EH (cell line): Measurements from ENCODE around the gene POR.

Experiments
- DNase-seq: peaks from one replicate; pipeline ENCODE4 v3.0.0-alpha.2; 2015; ENCODE audit warnings: low read depth

POR gene

GRCh38 chr7:75916685-75917634 lies 2.0 kb downstream of the POR start:
- DNase-seq, result no peak

GRCh38 chr7:75920431-75921161 lies 5.6 kb downstream of the POR start:
- DNase-seq, result peak; percentile 35

GRCh38 chr7:75921479-75921878 lies 6.5 kb downstream of the POR start:
- peak; percentile 12 for DNase-seq

- DNase-seq, result no peak
Measured at GRCh38 chr7:75922966-75923603, 8.1 kb downstream of the POR start.

GRCh38 chr7:75924256-75924655 lies 9.3 kb downstream of the POR start:
- no peak for DNase-seq

- DNase-seq, result no peak
Measured at GRCh38 chr7:75924889-75925288, 9.9 kb downstream of the POR start.

GRCh38 chr7:75925717-75926435 lies 10.9 kb downstream of the POR start:
- no peak for DNase-seq

GRCh38 chr7:75928568-75928914 lies 13.6 kb downstream of the POR start:
- DNase-seq, result peak; percentile 18

GRCh38 chr7:75931680-75932079 lies 16.7 kb downstream of the POR start:
- no peak for DNase-seq

GRCh38 chr7:75937958-75938786 lies 23.2 kb downstream of the POR start:
- DNase-seq, result peak; percentile 98

GRCh38 chr7:75938921-75939320 lies 24.0 kb downstream of the POR start:
- no peak for DNase-seq

GRCh38 chr7:75943864-75944263 lies 28.9 kb downstream of the POR start:
- DNase-seq, result peak; percentile 22

GRCh38 chr7:75944507-75944906 lies 29.6 kb downstream of the POR start:
- DNase-seq, result no peak

- peak; percentile 21 for DNase-seq
Measured at GRCh38 chr7:75945297-75946168, 30.6 kb downstream of the POR start.

GRCh38 chr7:75946207-75946855 lies 31.4 kb downstream of the POR start:
- DNase-seq, result no peak

- DNase-seq, result no peak
Measured at GRCh38 chr7:75948179-75948578, 33.2 kb downstream of the POR start.

GRCh38 chr7:75950111-75950681 lies 35.2 kb downstream of the POR start:
- DNase-seq, result no peak

GRCh38 chr7:75951506-75951905 lies 36.6 kb downstream of the POR start:
- peak; percentile 83 for DNase-seq

- no peak for DNase-seq
Measured at GRCh38 chr7:75953431-75953830, 38.5 kb downstream of the POR start.
